Right atrium auricular region (tissue), 2 donors: ENCODE data around the gene SLC35F6. TPM values are rescaled to one million over a fixed set of nuclear protein-coding genes. Genes with fewer than 3 reads are reported as not detected.

Source experiments
- DNase-seq: peaks from one replicate; pipeline ENCODE4 v3.0.0-alpha.2; 2019; ENCODE audit warnings: low spot score
- H3K27ac ChIP-seq, 2 donors: fragments of 200-600 bp; sonication (generic); 1 replicate in 1 of 2; 2 replicates in 1 of 2; pipeline ENCODE4 v1.5.1; 2016 to 2019
- H3K27me3 ChIP-seq, 2 donors: fragments of 200-600 bp; sonication (generic); one replicate each; pipeline versions ENCODE4 v1.5.1 to v1.6.0; 2017 to 2019
- H3K36me3 ChIP-seq: fragments of 200-600 bp; sonication (generic); one replicate; pipeline ENCODE4 v1.5.1; 2016
- H3K4me1 ChIP-seq, 2 donors: fragments of 200-600 bp; sonication (generic); one replicate each; pipeline versions ENCODE4 v1.5.1 to v1.6.0; 2017 to 2019
- H3K4me3 ChIP-seq, 2 donors: fragments of 200-600 bp; sonication (generic); 1 replicate in 1 of 2; 2 replicates in 1 of 2; pipeline ENCODE4 v1.5.1; 2017 to 2019; ENCODE audit warnings: mild to moderate bottlenecking in 1 of 2, moderate library complexity in 1 of 2
- H3K9me3 ChIP-seq, 2 donors: fragments of 200-600 bp; sonication (generic); one replicate each; pipeline ENCODE4 v1.5.1; 2019
- CTCF ChIP-seq, 2 donors: fragments of 200-600 bp; sonication (generic); IDR thresholded peaks; one replicate each; pipeline ENCODE4 v1.5.1; 2019; ENCODE audit warnings: antibody characterized with exemption in 2 of 2
- total RNA-seq, 2 donors: library from RNA; depleted of rRNA; stranded (reverse); fragments of >200 nt; gene quantifications; one replicate each; pipeline ENCODE4 v1.1.0, GENCODE V29; 2016

The SLC35F6 gene
- total RNA-seq, 2 donors from 2014 or later = 34.2 to 55.7 TPM

GRCh38 chr2:26740346-26740745 lies 23.7 kb upstream of the SLC35F6 start:
- H3K4me1 ChIP-seq = peaks cover 0 to 20% of the 10 kb centered on the region in 2 donors
- no peaks in the 10 kb centered on the region for H3K27me3 ChIP-seq
- no peak overlapping the region for H3K4me3 ChIP-seq
- H3K36me3 ChIP-seq = no peaks in the 10 kb centered on the region
- TF ChIP-seq CTCF (IDR thresholded peaks at IDR 0.05) = no peak
- H3K9me3 ChIP-seq = no peaks in the 10 kb centered on the region
- DNase-seq = no peak
- no peak overlapping the region for H3K27ac ChIP-seq

GRCh38 chr2:26740890-26741302 lies 23.2 kb upstream of the SLC35F6 start:
- no peaks in the 10 kb centered on the region for H3K36me3 ChIP-seq
- no peak for DNase-seq
- TF ChIP-seq CTCF (IDR thresholded peaks at IDR 0.05) = no peak
- H3K4me1 ChIP-seq = peaks cover 0 to 14% of the 10 kb centered on the region in 2 donors
- H3K4me3 ChIP-seq = no peak overlapping the region
- no peak overlapping the region for H3K27ac ChIP-seq
- no peaks in the 10 kb centered on the region for H3K27me3 ChIP-seq
- no peaks in the 10 kb centered on the region for H3K9me3 ChIP-seq

- H3K4me3 ChIP-seq = no peak overlapping the region
- H3K4me1 ChIP-seq = peaks cover 0 to 8% of the 10 kb centered on the region in 2 donors
- TF ChIP-seq CTCF (IDR thresholded peaks at IDR 0.05) = no peak
- H3K27me3 ChIP-seq = no peaks in the 10 kb centered on the region
- no peak overlapping the region for H3K27ac ChIP-seq
- no peak for DNase-seq
- H3K36me3 ChIP-seq = no peaks in the 10 kb centered on the region
- H3K9me3 ChIP-seq = no peaks in the 10 kb centered on the region
Measured at GRCh38 chr2:26742048-26742770, 21.9 kb upstream of the SLC35F6 start.

DNA sequence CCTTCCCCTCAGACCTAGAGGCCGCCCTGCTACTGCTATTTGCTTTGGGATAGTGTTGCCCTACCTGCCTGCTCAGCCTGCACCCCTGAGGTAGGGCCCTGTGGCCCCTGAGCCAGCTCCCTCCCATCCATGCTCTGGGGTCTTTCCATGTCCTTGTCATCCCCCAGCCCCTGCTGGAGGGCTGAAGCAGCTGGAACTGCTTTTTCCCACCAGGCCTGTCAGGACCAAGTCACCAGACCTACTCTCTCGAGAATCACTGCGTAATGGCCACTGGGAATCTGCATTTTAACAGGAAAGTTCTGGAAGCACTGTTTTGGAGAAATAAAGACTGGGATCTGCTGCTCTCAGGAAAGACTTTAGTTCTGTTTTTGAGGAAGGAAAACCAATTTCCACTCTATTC lies 20.2 kb upstream of the SLC35F6 start:
- TF ChIP-seq CTCF (IDR thresholded peaks at IDR 0.05) = no peak
- no peaks in the 10 kb centered on the region for H3K9me3 ChIP-seq
- DNase-seq = no peak
- H3K4me1 ChIP-seq = no peaks in the 10 kb centered on the region
- H3K27me3 ChIP-seq = no peaks in the 10 kb centered on the region
- no peak overlapping the region for H3K27ac ChIP-seq
- H3K4me3 ChIP-seq = no peak overlapping the region
- H3K36me3 ChIP-seq = no peaks in the 10 kb centered on the region

- DNase-seq = no peak
- no peak overlapping the region for H3K4me3 ChIP-seq
- H3K27me3 ChIP-seq = no peaks in the 10 kb centered on the region
- no peak for TF ChIP-seq CTCF (IDR thresholded peaks at IDR 0.05)
- H3K27ac ChIP-seq = no peak overlapping the region
- H3K4me1 ChIP-seq = no peaks in the 10 kb centered on the region
- H3K9me3 ChIP-seq = no peaks in the 10 kb centered on the region
- no peaks in the 10 kb centered on the region for H3K36me3 ChIP-seq
Measured at GRCh38 chr2:26744953-26745352, 19.1 kb upstream of the SLC35F6 start.
